Skeletal muscle tissue (tissue), 4 donors: ENCODE measurements around the gene NAXE. TPM values are rescaled to one million over a fixed set of nuclear protein-coding genes. Genes with fewer than 3 reads are reported as not detected.
A peak's percentile ranks its signal among the peaks of the same experiment; 100 is the strongest.
"Not testable (repeated sequence)": the region's sequence is repeated elsewhere in the genome, so short reads cannot be mapped to it uniquely, and the experiment has no call there.

ENCODE experiments used
- H3K27ac ChIP-seq: one replicate; pipeline ENCODE4 v1.7.0; 2013; ENCODE audit warnings: mild to moderate bottlenecking, low read depth, low read length, inconsistent platforms
- H3K27me3 ChIP-seq, 3 donors: one replicate each; pipeline ENCODE4 v1.7.0; 2013; ENCODE audit warnings: low read length in 3 of 3; ENCODE audit not compliant: control insufficient read depth in 3 of 3, insufficient read depth in 3 of 3
- H3K36me3 ChIP-seq, 3 donors: one replicate each; pipeline ENCODE4 v1.7.0; 2013; ENCODE audit warnings: low read length in 3 of 3; ENCODE audit not compliant: control insufficient read depth in 3 of 3, insufficient read depth in 3 of 3
- H3K4me1 ChIP-seq, 3 donors: one replicate each; pipeline ENCODE4 v1.7.0; 2013; ENCODE audit warnings: low read length in 3 of 3, mild to moderate bottlenecking in 3 of 3; ENCODE audit not compliant: control insufficient read depth in 3 of 3, insufficient read depth in 3 of 3
- H3K4me3 ChIP-seq, 3 donors: one replicate each; pipeline ENCODE4 v1.7.0; 2013; ENCODE audit warnings: low read length in 3 of 3
- H3K9ac ChIP-seq, 3 donors: one replicate each; pipeline ENCODE4 v1.7.0; 2013; ENCODE audit warnings: low read length in 3 of 3, mild to moderate bottlenecking in 3 of 3, moderate library complexity in 2 of 3, low read depth in 1 of 3
- H3K9me3 ChIP-seq, 3 donors: one replicate each; pipeline ENCODE4 v1.7.0; 2013; ENCODE audit warnings: low read length in 3 of 3; ENCODE audit not compliant: control insufficient read depth in 3 of 3
- total RNA-seq: library from RNA; depleted of rRNA; stranded (reverse); fragments of >200 nt; gene quantifications from one replicate; pipeline ENCODE4 v1.2.3, GENCODE V29; 2014
- donor health status: Osteomylitis.

NAXE gene
- total RNA-seq, 1 donor from 2014 or later: 27.1 TPM

GRCh38 chr1:156627313-156627880 is 35.8 kb downstream of the NAXE start:
- Histone ChIP-seq H3K9me3 (no peaks in the 10 kb centered on the region), H3K9ac (no peak overlapping the region), H3K27ac (no peak overlapping the region), H3K4me1 (peaks cover 16 to 20% (median 18%) of the 10 kb centered on the region in 3 donors), H3K36me3 (no peaks in the 10 kb centered on the region), H3K4me3 (no peak overlapping the region), H3K27me3 (peaks cover 43 to 48% (median 47%) of the 10 kb centered on the region in 3 donors)

DNA sequence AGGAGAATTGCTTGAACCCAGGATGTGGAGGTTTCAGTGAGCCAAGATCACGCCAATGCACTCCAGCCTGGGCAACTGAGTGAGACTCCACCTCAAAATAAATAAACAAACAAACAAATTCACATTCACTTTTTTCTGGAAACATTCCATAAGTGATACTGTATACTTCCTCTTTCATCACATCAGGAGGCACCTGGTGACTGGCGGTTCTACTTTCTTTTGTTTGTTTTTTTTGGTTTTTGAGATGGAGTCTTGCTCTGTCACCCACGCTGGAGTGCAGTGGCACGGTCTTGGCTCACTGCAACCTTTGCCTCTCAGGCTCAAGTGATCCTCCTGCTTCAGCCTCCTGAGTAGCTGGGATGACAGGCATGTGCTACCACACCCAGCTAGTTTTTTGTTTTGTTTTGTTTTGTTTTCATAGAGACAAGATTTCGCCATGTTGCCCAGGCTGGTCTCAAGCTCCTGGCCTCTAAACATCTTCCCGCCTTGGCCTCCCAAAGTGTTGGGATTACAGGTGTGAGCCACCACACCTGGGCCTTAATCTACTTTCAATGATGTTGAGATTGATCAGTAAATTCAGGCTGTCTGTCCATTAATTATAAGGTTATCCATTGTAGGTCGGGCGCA is 38.4 kb downstream of the NAXE start:
- Histone ChIP-seq H3K9ac (no peak overlapping the region), H3K27me3 (peaks cover 29 to 41% (median 40%) of the 10 kb centered on the region in 3 donors), H3K9me3 (no peaks in the 10 kb centered on the region), H3K27ac (no peak overlapping the region), H3K4me3 (no peak overlapping the region), H3K36me3 (no peaks in the 10 kb centered on the region), H3K4me1 (peaks cover 7 to 8% (median 7%) of the 10 kb centered on the region in 3 donors)

- H3K36me3 ChIP-seq, H3K27ac ChIP-seq, H3K9ac ChIP-seq, H3K4me1 ChIP-seq, H3K9me3 ChIP-seq, H3K4me3 ChIP-seq: not testable (repeated sequence)
- peaks cover 18 to 36% (median 28%) of the 10 kb centered on the region in 3 donors for H3K27me3 ChIP-seq
These were observed 39.6 kb downstream of the NAXE start for GRCh38 chr1:156631152-156631551.

- no peaks in the 10 kb centered on the region for H3K9me3 ChIP-seq
- H3K27me3 ChIP-seq: peaks cover 12 to 35% (median 22%) of the 10 kb centered on the region in 3 donors
These were observed 40.8 kb downstream of the NAXE start for GRCh38 chr1:156632355-156632754.

DNA sequence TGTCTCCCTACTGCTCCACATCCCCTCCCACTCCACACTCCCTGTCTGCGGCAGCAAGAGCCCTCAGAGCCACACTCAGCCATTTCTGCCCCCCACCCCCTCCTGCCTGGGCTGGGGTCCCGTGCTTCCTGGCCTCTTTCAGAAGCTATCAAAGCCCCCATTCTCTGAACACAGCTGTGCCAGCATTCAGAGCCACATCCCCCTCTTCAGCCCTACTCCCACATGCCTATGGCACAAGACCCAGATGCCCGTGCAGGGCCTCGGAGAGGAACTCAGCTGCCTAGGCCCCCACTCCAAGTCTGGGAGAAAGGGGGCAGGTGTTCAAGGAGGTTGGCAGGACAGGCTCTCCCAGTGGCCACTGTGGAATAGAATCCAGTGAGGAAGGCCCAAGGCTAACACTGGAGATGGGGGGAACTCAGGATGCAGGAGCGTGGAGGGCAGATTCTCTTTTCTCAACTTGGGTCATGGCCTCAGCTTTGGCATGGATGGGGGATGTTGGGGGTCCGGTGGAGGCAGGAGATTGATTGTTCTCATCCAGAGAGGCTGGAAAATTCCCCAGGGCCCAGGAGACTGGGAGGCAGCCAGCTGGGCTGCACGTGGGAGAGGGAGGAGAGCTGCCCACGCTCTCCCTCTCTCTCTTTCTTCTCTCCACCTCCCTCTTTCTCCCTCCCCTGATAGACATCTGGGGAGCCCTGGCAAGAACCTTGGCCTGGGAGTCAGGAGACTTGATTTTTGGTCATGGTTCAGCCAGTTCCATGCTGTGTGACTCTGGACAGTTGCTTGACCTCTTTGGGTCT is 46.8 kb downstream of the NAXE start:
- no peaks in the 10 kb centered on the region for H3K36me3 ChIP-seq
- no peak overlapping the region for H3K9ac ChIP-seq
- peaks cover 17 to 34% (median 33%) of the 10 kb centered on the region in 3 donors for H3K4me1 ChIP-seq
- no peak overlapping the region for H3K27ac ChIP-seq
- no peaks in the 10 kb centered on the region for H3K9me3 ChIP-seq
- H3K4me3 ChIP-seq: no peak overlapping the region
- H3K27me3 ChIP-seq: peaks cover 36 to 58% (median 38%) of the 10 kb centered on the region in 3 donors

More at GRCh38 chr1:156632355-156632754, 40.8 kb downstream of the NAXE start:
- Histone ChIP-seq H3K4me3 (no peak overlapping the region), H3K27ac (no peak overlapping the region), H3K9ac (no peak overlapping the region), H3K36me3 (no peaks in the 10 kb centered on the region), H3K4me1 (no peaks in the 10 kb centered on the region)

- Histone ChIP-seq H3K9ac (peak overlapping the region in 1 of 3 donors; percentile 54), H3K4me1 (peaks cover 17 to 34% (median 33%) of the 10 kb centered on the region in 3 donors), H3K4me3 (peak overlapping the region in 1 of 3 donors; percentile 29), H3K36me3 (no peaks in the 10 kb centered on the region), H3K27ac (peak overlapping the region; percentile 66), H3K9me3 (no peaks in the 10 kb centered on the region), H3K27me3 (peaks cover 38 to 61% (median 46%) of the 10 kb centered on the region in 3 donors)
These were observed 48.1 kb downstream of the NAXE start for GRCh38 chr1:156639601-156640101.

DNA sequence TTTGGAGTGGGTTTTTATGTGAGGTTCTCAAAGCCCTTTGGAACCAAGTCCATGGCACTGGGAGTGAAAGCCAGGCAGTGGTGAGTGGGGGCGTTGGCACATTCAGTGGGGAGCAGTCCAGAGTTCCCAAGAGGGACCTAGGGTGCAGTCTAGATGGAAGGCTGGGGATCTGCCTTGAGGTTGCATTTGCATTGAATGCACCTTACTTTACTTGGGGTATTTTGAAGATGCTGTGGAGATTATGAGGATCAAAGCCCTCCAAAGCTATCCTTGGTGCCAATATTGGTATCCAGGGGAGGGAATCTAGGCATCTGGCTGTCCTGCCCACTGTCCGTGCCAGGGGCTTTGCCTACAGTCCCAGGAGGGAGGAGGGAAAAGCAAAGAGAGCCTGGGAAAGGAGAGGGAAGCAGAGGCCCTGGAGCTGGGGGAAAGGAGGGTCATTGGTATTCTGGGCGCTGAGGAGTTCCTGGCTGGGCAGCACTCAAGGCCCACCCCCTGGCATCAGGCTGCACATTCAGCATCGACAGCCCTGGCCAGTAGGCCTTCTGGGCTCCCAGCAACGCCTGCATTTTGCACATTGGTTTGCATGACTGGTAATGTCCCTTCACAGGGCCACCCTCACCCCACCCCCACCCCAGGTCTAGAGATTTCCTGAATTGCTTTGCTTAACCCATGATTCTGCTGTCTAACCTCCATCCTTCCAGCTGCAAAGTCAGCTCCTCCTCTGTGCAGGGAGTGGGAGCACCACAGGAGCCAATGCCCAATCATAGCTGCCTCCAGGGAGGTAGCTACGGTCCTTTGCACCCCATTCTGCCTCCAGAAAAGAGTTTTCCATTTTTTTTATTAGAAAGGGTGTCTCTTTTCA is 49.5 kb downstream of the NAXE start:
- Histone ChIP-seq H3K27me3 (peaks cover 48 to 68% (median 55%) of the 10 kb centered on the region in 3 donors), H3K9me3 (no peaks in the 10 kb centered on the region), H3K4me1 (peaks cover 17 to 34% (median 33%) of the 10 kb centered on the region in 3 donors), H3K4me3 (no peak overlapping the region), H3K27ac (no peak overlapping the region), H3K9ac (no peak overlapping the region), H3K36me3 (no peaks in the 10 kb centered on the region)

DNA sequence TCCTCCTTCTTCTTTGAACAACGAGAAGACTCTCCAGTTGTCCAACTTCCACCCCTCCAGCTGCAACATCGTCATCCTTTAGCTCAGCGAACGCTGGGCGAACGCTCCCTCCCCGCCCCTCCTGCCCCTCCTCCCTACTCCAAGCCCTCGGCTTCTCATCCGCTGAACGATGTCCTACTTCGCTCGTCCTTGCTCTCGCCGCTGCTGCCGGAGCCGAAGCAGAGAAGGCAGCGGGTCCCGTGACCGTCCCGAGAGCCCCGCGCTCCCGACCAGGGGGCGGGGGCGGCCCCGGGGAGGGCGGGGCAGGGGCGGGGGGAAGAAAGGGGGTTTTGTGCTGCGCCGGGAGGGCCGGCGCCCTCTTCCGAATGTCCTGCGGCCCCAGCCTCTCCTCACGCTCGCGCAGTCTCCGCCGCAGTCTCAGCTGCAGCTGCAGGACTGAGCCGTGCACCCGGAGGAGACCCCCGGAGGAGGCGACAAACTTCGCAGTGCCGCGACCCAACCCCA is 50.2 kb downstream of the NAXE start, which contains the start of gene BCAN:
Gene BCAN, plus strand, starts transcription at position 357 of the 504 bp plus-strand sequence. CDS start 3,938 bp downstream, outside the sequence.
- Histone ChIP-seq H3K36me3 (no peaks in the 10 kb centered on the region), H3K27me3 (peaks cover 55 to 70% (median 62%) of the 10 kb centered on the region in 3 donors), H3K9me3 (no peaks in the 10 kb centered on the region), H3K27ac (no peak within 1 kb of the TSS), H3K4me1 (peaks cover 17 to 34% (median 33%) of the 10 kb centered on the region in 3 donors), H3K9ac (no peak within 1 kb of the TSS), H3K4me3 (peak within 1 kb of the TSS in 1 of 3 donors; percentile 41)
